KG1 (cell line): ENCODE results near the gene OR7A10.
"Not testable (repeated sequence)": the region's sequence is repeated elsewhere in the genome, so short reads cannot be mapped to it uniquely, and the experiment has no call there.

Experiments used
- DNase-seq: peaks from one replicate; lab custom pipeline; 2025; lab: John Stamatoyannopoulos, UW

OR7A10 gene

GRCh38 chr19:14795078-14795721 lies 53.5 kb downstream of the OR7A10 start:
- DNase-seq: no peak

DNA sequence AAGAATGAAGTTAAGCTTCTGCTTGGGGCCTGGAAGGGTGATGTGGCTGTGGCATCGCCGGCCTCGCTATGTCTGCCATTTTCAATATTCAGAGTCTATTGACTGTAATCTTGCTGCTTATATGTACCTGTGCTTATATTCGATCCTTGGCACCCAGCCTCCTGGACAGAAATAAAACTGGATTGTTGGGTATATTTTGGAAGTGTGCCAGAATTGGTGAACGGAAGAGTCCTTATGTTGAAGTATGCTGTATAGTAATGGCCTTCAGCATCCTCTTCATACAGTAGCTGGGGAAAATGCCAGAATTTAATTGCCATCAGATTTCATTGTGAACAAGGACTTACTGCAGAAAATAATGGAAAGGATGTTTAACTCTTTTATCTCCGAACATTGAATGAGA lies 56.5 kb downstream of the OR7A10 start:
- not testable (repeated sequence) for DNase-seq
